WTC11 (cell line): ENCODE measurements around the gene PGBD5. TPM values are rescaled to one million over a fixed set of nuclear protein-coding genes. Genes with fewer than 3 reads are reported as not detected.
A peak's percentile ranks its signal among the peaks of the same experiment; 100 is the strongest.

Experiments used
- ATAC-seq: fragments of 200-7000 bp; cut with Tn5 transposase; 2 replicates; pipeline ENCODE4 v1.10.0; 2021; ENCODE audit warnings: mild to moderate bottlenecking, moderate library complexity
- CTCF ChIA-PET: fragments of 300-600 bp; sonication (Branson Sonifier 250); formaldehyde crosslinking; loops from one replicate; lab custom pipeline; 2021; ENCODE audit warnings: antibody characterized with exemption; lab: Charles Lee
- POLR2A ChIA-PET: fragments of 350-600 bp; sonication (Branson Sonifier 250); formaldehyde crosslinking; loops from one replicate; lab custom pipeline; 2021; ENCODE audit warnings: antibody characterized with exemption; lab: Charles Lee
- DNase-seq: peaks from one replicate; pipeline ENCODE4 v3.0.0; 2021; ENCODE audit warnings: low spot score
- H3K27ac Mint-ChIP-seq: 2 replicates; pipeline ENCODE4 v1.8.0; 2021; ENCODE audit warnings: mixed read lengths
- H3K27me3 Mint-ChIP-seq: 2 replicates; pipeline ENCODE4 v1.8.0; 2021; ENCODE audit warnings: low read depth, mild to moderate bottlenecking, moderate library complexity, mixed read lengths
- H3K36me3 Mint-ChIP-seq: 2 replicates; pipeline ENCODE4 v1.8.0; 2021; ENCODE audit warnings: mixed read lengths
- H3K4me1 Mint-ChIP-seq: 2 replicates; pipeline ENCODE4 v1.8.0; 2022; ENCODE audit warnings: mixed read lengths
- H3K4me3 Mint-ChIP-seq: 2 replicates; pipeline ENCODE4 v1.8.0; 2021; ENCODE audit warnings: mild to moderate bottlenecking, moderate library complexity, mixed read lengths
- H3K9me3 Mint-ChIP-seq: 2 replicates; pipeline ENCODE4 v1.8.0; 2021; ENCODE audit warnings: mixed read lengths
- CBFB ChIP-seq: sonication (generic); formaldehyde crosslinking; IDR thresholded peaks from 2 replicates; pipeline ENCODE4 v1.8.1; 2022; ENCODE audit warnings: mild to moderate bottlenecking, low read depth, missing genetic modification reagents
- ELF4 ChIP-seq: sonication (generic); formaldehyde crosslinking; IDR thresholded peaks from 2 replicates; pipeline ENCODE4 v1.8.1; 2022; ENCODE audit warnings: low read depth, mild to moderate bottlenecking, moderate library complexity, missing genetic modification reagents
- EMX1 ChIP-seq: fragments of 250-450 bp; sonication (Bioruptor Pico); IDR thresholded peaks from 2 replicates; pipeline ENCODE4 v1.8.0; 2021; ENCODE audit warnings: mild to moderate bottlenecking
- ETV6 ChIP-seq: sonication (generic); formaldehyde crosslinking; IDR thresholded peaks from 2 replicates; pipeline ENCODE4 v1.8.1; 2022; ENCODE audit warnings: mild to moderate bottlenecking, missing genetic modification reagents
- FOXP1 ChIP-seq: sonication (generic); formaldehyde crosslinking; IDR thresholded peaks from 2 replicates; pipeline ENCODE4 v1.8.0; 2022; ENCODE audit warnings: missing genetic modification reagents, mild to moderate bottlenecking, moderate library complexity, borderline replicate concordance
- MXD4 ChIP-seq: fragments of 250-450 bp; sonication (Bioruptor Pico); IDR thresholded peaks from 2 replicates; pipeline ENCODE4 v1.8.0; 2021; ENCODE audit warnings: mild to moderate bottlenecking, moderate library complexity, borderline replicate concordance
- NFATC4 ChIP-seq: fragments of 250-450 bp; sonication (Bioruptor Pico); IDR thresholded peaks from 2 replicates; pipeline ENCODE4 v1.9.0; 2021; ENCODE audit warnings: mild to moderate bottlenecking
- NFE2L1 ChIP-seq: sonication (generic); formaldehyde crosslinking; IDR thresholded peaks from 2 replicates; pipeline ENCODE4 v1.8.1; 2023; ENCODE audit warnings: missing genetic modification reagents
- NR2C2 ChIP-seq: sonication (generic); formaldehyde crosslinking; IDR thresholded peaks from 2 replicates; pipeline ENCODE4 v1.8.0; 2022; ENCODE audit warnings: mild to moderate bottlenecking, missing genetic modification reagents
- SMAD4 ChIP-seq: sonication (generic); formaldehyde crosslinking; IDR thresholded peaks from 2 replicates; pipeline ENCODE4 v1.8.0; 2022; ENCODE audit warnings: mild to moderate bottlenecking, missing genetic modification reagents
- TEAD4 ChIP-seq: sonication (generic); formaldehyde crosslinking; IDR thresholded peaks from 2 replicates; pipeline ENCODE4 v1.8.0; 2022; ENCODE audit warnings: mild to moderate bottlenecking, missing genetic modification reagents
- ZNF281 ChIP-seq: sonication (generic); formaldehyde crosslinking; IDR thresholded peaks from 2 replicates; pipeline ENCODE4 v1.8.0; 2023; ENCODE audit warnings: mild to moderate bottlenecking, missing genetic modification reagents
- ZNF416 ChIP-seq: fragments of 250-450 bp; sonication (Bioruptor Pico); IDR thresholded peaks from 2 replicates; pipeline ENCODE4 v1.9.0; 2021; ENCODE audit warnings: mild to moderate bottlenecking, inconsistent platforms
- total RNA-seq: library from RNA; stranded (reverse); gene quantifications from 3 replicates; pipeline ENCODE4 v1.2.3, GENCODE V29; 2021
- TF ChIP-seq, protein P1 (sequence below): fragments of 250-450 bp; sonication (Bioruptor Pico); IDR thresholded peaks from 2 replicates; pipeline ENCODE4 v1.9.0; 2021; ENCODE audit warnings: mild to moderate bottlenecking
- TF ChIP-seq, protein P2 (sequence below): sonication (generic); formaldehyde crosslinking; IDR thresholded peaks from 2 replicates; pipeline ENCODE4 v1.8.0; 2023; ENCODE audit warnings: missing genetic modification reagents, mild to moderate bottlenecking, borderline replicate concordance
- TF ChIP-seq, protein P3 (sequence below): fragments of 250-450 bp; sonication (Bioruptor Pico); IDR thresholded peaks from 2 replicates; pipeline ENCODE4 v1.9.0; 2021; ENCODE audit warnings: mild to moderate bottlenecking

The PGBD5 gene
- total RNA-seq, 1 experiment from 2014 or later, result 23.8 TPM

GRCh38 chr1:230272557-230272956, 153.6 kb downstream of the PGBD5 start:
- ATAC-seq, result no peak
- Mint-ChIP-seq H3K4me1 (peaks cover 30% of the 10 kb centered on the region), H3K27me3 (no peaks in the 10 kb centered on the region), H3K36me3 (peaks cover 11% of the 10 kb centered on the region), H3K4me3 (no peak overlapping the region), H3K9me3 (no peaks in the 10 kb centered on the region), H3K27ac (0 out of 2 replicates have a peak overlapping the region, but pooled peaks have one; percentile 9)
- no peak for TF ChIP-seq NR2C2 (CRISPR knock-in tag)
- TF ChIP-seq, protein P1, sequence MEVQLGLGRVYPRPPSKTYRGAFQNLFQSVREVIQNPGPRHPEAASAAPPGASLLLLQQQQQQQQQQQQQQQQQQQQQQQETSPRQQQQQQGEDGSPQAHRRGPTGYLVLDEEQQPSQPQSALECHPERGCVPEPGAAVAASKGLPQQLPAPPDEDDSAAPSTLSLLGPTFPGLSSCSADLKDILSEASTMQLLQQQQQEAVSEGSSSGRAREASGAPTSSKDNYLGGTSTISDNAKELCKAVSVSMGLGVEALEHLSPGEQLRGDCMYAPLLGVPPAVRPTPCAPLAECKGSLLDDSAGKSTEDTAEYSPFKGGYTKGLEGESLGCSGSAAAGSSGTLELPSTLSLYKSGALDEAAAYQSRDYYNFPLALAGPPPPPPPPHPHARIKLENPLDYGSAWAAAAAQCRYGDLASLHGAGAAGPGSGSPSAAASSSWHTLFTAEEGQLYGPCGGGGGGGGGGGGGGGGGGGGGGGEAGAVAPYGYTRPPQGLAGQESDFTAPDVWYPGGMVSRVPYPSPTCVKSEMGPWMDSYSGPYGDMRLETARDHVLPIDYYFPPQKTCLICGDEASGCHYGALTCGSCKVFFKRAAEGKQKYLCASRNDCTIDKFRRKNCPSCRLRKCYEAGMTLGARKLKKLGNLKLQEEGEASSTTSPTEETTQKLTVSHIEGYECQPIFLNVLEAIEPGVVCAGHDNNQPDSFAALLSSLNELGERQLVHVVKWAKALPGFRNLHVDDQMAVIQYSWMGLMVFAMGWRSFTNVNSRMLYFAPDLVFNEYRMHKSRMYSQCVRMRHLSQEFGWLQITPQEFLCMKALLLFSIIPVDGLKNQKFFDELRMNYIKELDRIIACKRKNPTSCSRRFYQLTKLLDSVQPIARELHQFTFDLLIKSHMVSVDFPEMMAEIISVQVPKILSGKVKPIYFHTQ, result no peak
- no peak for TF ChIP-seq FOXP1 (CRISPR knock-in tag)
- no peak for TF ChIP-seq ZNF416 (CRISPR knock-in tag)
- no peak for TF ChIP-seq CBFB (CRISPR knock-in tag)
- no peak for TF ChIP-seq ZNF281 (CRISPR knock-in tag)
- TF ChIP-seq, protein P2, sequence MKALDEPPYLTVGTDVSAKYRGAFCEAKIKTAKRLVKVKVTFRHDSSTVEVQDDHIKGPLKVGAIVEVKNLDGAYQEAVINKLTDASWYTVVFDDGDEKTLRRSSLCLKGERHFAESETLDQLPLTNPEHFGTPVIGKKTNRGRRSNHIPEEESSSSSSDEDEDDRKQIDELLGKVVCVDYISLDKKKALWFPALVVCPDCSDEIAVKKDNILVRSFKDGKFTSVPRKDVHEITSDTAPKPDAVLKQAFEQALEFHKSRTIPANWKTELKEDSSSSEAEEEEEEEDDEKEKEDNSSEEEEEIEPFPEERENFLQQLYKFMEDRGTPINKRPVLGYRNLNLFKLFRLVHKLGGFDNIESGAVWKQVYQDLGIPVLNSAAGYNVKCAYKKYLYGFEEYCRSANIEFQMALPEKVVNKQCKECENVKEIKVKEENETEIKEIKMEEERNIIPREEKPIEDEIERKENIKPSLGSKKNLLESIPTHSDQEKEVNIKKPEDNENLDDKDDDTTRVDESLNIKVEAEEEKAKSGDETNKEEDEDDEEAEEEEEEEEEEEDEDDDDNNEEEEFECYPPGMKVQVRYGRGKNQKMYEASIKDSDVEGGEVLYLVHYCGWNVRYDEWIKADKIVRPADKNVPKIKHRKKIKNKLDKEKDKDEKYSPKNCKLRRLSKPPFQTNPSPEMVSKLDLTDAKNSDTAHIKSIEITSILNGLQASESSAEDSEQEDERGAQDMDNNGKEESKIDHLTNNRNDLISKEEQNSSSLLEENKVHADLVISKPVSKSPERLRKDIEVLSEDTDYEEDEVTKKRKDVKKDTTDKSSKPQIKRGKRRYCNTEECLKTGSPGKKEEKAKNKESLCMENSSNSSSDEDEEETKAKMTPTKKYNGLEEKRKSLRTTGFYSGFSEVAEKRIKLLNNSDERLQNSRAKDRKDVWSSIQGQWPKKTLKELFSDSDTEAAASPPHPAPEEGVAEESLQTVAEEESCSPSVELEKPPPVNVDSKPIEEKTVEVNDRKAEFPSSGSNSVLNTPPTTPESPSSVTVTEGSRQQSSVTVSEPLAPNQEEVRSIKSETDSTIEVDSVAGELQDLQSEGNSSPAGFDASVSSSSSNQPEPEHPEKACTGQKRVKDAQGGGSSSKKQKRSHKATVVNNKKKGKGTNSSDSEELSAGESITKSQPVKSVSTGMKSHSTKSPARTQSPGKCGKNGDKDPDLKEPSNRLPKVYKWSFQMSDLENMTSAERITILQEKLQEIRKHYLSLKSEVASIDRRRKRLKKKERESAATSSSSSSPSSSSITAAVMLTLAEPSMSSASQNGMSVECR (CRISPR knock-in tag), result no peak
- TF ChIP-seq MXD4 (CRISPR knock-in tag), result no peak
- TF ChIP-seq NFE2L1, result no peak
- TF ChIP-seq TEAD4 (CRISPR knock-in tag), result no peak
- no peak for TF ChIP-seq SMAD4 (CRISPR knock-in tag)
- TF ChIP-seq ELF4 (CRISPR knock-in tag), result no peak
- TF ChIP-seq, protein P3, sequence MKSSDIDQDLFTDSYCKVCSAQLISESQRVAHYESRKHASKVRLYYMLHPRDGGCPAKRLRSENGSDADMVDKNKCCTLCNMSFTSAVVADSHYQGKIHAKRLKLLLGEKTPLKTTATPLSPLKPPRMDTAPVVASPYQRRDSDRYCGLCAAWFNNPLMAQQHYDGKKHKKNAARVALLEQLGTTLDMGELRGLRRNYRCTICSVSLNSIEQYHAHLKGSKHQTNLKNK (CRISPR knock-in tag), result no peak
- no peak for TF ChIP-seq ETV6 (CRISPR knock-in tag)
- TF ChIP-seq EMX1 (CRISPR knock-in tag), result no peak
- TF ChIP-seq NFATC4 (CRISPR knock-in tag), result no peak
- ChIA-PET POLR2A (no interaction called here), CTCF (interaction anchor here (0.8 kb wide), 1 partner anchor 152 kb away, joined by 3 read pairs; no protein-coding TSS in a partner anchor)
- DNase-seq, result no peak
